ENCODE measurements around the gene ACOT9. TPM values are rescaled to one million over a fixed set of nuclear protein-coding genes. Genes with fewer than 3 reads are reported as not detected.

Gene ACOT9
- total and polyA plus RNA-seq, 4 donors, result 30.5 to 46.7 (median 45.1) TPM

DNA sequence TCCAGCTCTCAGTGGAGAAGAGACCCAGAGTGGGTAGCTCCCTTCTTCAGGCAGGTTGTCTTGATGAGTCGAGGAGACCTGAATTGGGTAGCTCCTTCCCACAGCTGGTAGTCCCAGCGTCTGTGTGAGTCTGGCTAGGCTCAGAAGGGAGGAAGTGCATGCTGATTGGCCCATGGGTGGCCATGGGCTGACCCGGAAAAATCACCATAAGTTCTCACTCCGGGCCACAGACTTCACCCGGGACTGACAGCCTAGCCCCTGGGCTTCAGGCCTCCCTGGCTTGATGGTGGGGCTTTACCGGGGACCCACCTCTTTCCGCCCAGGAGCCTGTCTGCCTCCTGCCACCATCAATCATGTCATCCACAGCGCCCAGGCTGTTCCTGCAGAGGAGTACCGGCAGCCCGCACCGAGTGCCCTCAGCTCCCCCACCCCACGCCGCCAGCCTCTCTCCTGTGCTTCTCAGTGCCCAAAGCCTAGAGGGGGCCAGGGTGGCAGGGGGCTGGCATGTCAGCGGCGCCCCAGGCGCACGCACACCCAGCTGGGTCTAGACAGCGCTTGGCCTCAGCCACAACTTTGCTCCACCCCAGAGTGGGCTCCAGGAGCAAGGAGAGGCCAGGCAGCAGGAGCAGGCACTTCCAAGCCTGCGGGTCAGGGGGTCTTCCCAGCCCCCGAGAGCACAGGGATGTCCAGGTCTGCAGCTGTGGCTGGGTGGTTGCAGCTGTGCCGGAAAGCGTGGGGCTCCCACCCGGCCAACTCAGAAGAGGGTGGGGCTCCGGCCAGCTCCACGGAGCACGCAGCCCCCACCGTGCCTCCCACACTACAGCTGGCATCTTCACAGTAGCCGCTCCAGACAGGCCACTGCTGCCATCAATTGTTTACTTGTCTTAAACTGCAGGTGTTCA, 23.8 kb upstream of the ACOT9 start:
- 72% methylated on average over 6 to 28 of the region's 28 CpGs for whole genome bisulfite sequencing, 2 donors
- Histone ChIP-seq H3K36me3 (ENCODE audit: control insufficient read depth in 4 of 4, insufficient read depth in 4 of 4, low read length in 4 of 4) (no peaks in the 10 kb centered on the region), H3K9ac (ENCODE audit: insufficient read depth in 1 of 2, low read length in 2 of 2) (no peak overlapping the region), H3K9me3 (ENCODE audit: control insufficient read depth in 4 of 4, insufficient read depth in 3 of 4, low read length in 3 of 4) (no peaks in the 10 kb centered on the region), H3K4me1 (ENCODE audit: control insufficient read depth in 5 of 5, insufficient read depth in 5 of 5, low read length in 5 of 5) (no peaks in the 10 kb centered on the region), H3K27ac (ENCODE audit: low read depth in 1 of 2, low read length in 1 of 2) (no peak overlapping the region), H3K27me3 (ENCODE audit: control insufficient read depth in 3 of 3, insufficient read depth in 3 of 3, low read length in 2 of 3) (peaks cover 0 to 2% (median 0%) of the 10 kb centered on the region in 3 donors), H3K4me3 (no peak overlapping the region)
- no peak for ATAC-seq (ENCODE audit: insufficient read depth, low FRiP score)
- DNase-seq, result no peak
- TF ChIP-seq, protein P1, sequence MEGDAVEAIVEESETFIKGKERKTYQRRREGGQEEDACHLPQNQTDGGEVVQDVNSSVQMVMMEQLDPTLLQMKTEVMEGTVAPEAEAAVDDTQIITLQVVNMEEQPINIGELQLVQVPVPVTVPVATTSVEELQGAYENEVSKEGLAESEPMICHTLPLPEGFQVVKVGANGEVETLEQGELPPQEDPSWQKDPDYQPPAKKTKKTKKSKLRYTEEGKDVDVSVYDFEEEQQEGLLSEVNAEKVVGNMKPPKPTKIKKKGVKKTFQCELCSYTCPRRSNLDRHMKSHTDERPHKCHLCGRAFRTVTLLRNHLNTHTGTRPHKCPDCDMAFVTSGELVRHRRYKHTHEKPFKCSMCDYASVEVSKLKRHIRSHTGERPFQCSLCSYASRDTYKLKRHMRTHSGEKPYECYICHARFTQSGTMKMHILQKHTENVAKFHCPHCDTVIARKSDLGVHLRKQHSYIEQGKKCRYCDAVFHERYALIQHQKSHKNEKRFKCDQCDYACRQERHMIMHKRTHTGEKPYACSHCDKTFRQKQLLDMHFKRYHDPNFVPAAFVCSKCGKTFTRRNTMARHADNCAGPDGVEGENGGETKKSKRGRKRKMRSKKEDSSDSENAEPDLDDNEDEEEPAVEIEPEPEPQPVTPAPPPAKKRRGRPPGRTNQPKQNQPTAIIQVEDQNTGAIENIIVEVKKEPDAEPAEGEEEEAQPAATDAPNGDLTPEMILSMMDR (IDR thresholded peaks at IDR 0.05; ENCODE audit: control extremely low read depth, extremely low read depth), result no peak

DNA sequence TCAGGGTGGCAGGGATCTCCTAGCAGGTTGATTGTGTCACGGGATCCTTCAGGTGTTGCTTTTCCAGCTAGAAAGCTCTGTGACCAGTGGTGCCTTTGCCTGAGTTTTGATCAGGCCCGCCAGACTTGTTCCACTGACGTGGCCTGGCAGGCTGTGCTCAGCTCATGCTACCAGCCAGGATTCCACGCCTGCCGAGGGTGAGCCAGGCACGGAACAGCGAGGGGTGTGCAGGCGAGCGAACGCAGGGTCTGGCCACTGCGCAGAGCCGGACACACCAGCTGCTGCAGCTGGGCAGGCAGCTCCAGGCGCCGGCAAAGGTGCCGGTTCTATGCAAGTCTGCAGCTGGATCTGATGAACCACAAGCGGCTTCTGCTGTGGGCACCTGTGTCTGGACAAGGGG, 22.8 kb upstream of the ACOT9 start:
- no peak overlapping the region for H3K27ac ChIP-seq (ENCODE audit: low read depth in 1 of 2, low read length in 1 of 2)
- H3K27me3 ChIP-seq (ENCODE audit: control insufficient read depth in 3 of 3, insufficient read depth in 3 of 3, low read length in 2 of 3), result peaks cover 0 to 2% (median 0%) of the 10 kb centered on the region in 3 donors
- no peaks in the 10 kb centered on the region for H3K9me3 ChIP-seq (ENCODE audit: control insufficient read depth in 4 of 4, insufficient read depth in 3 of 4, low read length in 3 of 4)
- no peak overlapping the region for H3K4me3 ChIP-seq
- DNase-seq, result no peak
- TF ChIP-seq, protein P1 (IDR thresholded peaks at IDR 0.05; ENCODE audit: control extremely low read depth, extremely low read depth), result no peak
- no peaks in the 10 kb centered on the region for H3K4me1 ChIP-seq (ENCODE audit: control insufficient read depth in 5 of 5, insufficient read depth in 5 of 5, low read length in 5 of 5)
- H3K36me3 ChIP-seq (ENCODE audit: control insufficient read depth in 4 of 4, insufficient read depth in 4 of 4, low read length in 4 of 4), result no peaks in the 10 kb centered on the region
- H3K9ac ChIP-seq (ENCODE audit: insufficient read depth in 1 of 2, low read length in 2 of 2), result no peak overlapping the region
- no peak for ATAC-seq (ENCODE audit: insufficient read depth, low FRiP score)
- WGBS, 2 donors, result 90 to 94% methylated on average over 12 to 16 of the region's 16 CpGs

DNA sequence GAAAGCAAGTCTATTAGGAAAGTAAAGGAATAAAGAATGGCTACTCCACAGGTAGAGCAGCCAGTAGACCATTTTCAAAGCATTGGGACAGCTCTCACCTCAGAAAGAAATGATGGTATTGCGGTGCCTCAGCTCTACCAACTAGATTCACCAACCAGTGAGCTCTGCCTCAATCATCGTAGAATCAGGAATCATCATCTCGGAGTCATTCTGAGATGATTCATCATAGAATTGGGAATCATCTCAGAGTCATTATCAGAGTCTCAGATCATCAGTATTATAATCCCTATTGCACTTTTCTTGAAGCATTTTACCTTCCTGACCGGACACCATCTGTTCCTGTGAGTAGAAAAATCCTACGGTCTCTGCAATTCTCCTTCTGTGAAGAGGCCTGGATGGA, 22.4 kb upstream of the ACOT9 start:
- Histone ChIP-seq H3K27me3 (ENCODE audit: control insufficient read depth in 3 of 3, insufficient read depth in 3 of 3, low read length in 2 of 3) (peaks cover 0 to 2% (median 0%) of the 10 kb centered on the region in 3 donors), H3K9ac (ENCODE audit: insufficient read depth in 1 of 2, low read length in 2 of 2) (no peak overlapping the region), H3K9me3 (ENCODE audit: control insufficient read depth in 4 of 4, insufficient read depth in 3 of 4, low read length in 3 of 4) (no peaks in the 10 kb centered on the region), H3K27ac (ENCODE audit: low read depth in 1 of 2, low read length in 1 of 2) (no peak overlapping the region), H3K36me3 (ENCODE audit: control insufficient read depth in 4 of 4, insufficient read depth in 4 of 4, low read length in 4 of 4) (no peaks in the 10 kb centered on the region), H3K4me1 (ENCODE audit: control insufficient read depth in 5 of 5, insufficient read depth in 5 of 5, low read length in 5 of 5) (no peaks in the 10 kb centered on the region), H3K4me3 (no peak overlapping the region)
- ATAC-seq (ENCODE audit: insufficient read depth, low FRiP score) (no peak), DNase-seq (no peak)
- TF ChIP-seq, protein P1 (IDR thresholded peaks at IDR 0.05; ENCODE audit: control extremely low read depth, extremely low read depth), result no peak
- 77 to 91% methylated on average over 5 of the region's 5 CpGs for WGBS, 2 donors

Measured in lung (tissue), 12 donors.